HepG2 (cell line): Measurements from ENCODE around the gene UNG. TPM values are rescaled to one million over a fixed set of nuclear protein-coding genes. Genes with fewer than 3 reads are reported as not detected.
A peak's percentile ranks its signal among the peaks of the same experiment; 100 is the strongest.

Source experiments
- ASH2L ChIP-seq: fragments of 300-600, 200-600 bp; sonication (generic); IDR thresholded peaks from 2 replicates; pipeline ENCODE4 v1.7.0; 2017; ENCODE audit warnings: low read depth, mild to moderate bottlenecking, moderate library complexity, mixed read lengths, low read length; ENCODE audit not compliant: insufficient read length
- BCL6 ChIP-seq: IDR thresholded peaks from 2 replicates; pipeline ENCODE4 v1.6.1; 2016; ENCODE audit warnings: missing genetic modification reagents, missing compliant biosample characterization
- HMG20A ChIP-seq: IDR thresholded peaks from 2 replicates; pipeline ENCODE4 v1.6.1; 2016; ENCODE audit warnings: borderline replicate concordance
- HMGA1 ChIP-seq: sonication (generic); formaldehyde crosslinking; conservative IDR thresholded peaks from 2 replicates; pipeline ENCODE4 v1.4.0; 2020; ENCODE audit warnings: missing genetic modification reagents
- KAT7 ChIP-seq: IDR thresholded peaks from 2 replicates; pipeline ENCODE4 v1.6.1; 2018; ENCODE audit warnings: borderline replicate concordance, missing compliant biosample characterization
- KAT8 ChIP-seq: IDR thresholded peaks from 2 replicates; pipeline ENCODE4 v1.6.1; 2016; ENCODE audit warnings: missing genetic modification reagents, missing compliant biosample characterization
- KLF9 ChIP-seq: IDR thresholded peaks from 2 replicates; pipeline ENCODE4 v1.6.1; 2016; ENCODE audit warnings: low read depth
- SMAD9 ChIP-seq: sonication (generic); formaldehyde crosslinking; IDR thresholded peaks from 2 replicates; pipeline ENCODE4 v1.5.1; 2020; ENCODE audit warnings: mild to moderate bottlenecking, missing genetic modification reagents
- SNAI1 ChIP-seq: sonication (generic); formaldehyde crosslinking; IDR thresholded peaks from 2 replicates; pipeline ENCODE4 v1.5.0; 2020; ENCODE audit warnings: mild to moderate bottlenecking, missing genetic modification reagents, borderline replicate concordance
- SOX6 ChIP-seq, 2 experiments: fragments of 450-650 bp in 1 of 2; sonication (generic) in 1 of 2; formaldehyde crosslinking in 1 of 2; IDR thresholded peaks; 2 replicates each; pipeline versions ENCODE4 v1.4.0 to v1.6.1; 2017 to 2020; ENCODE audit warnings: antibody characterized with exemption in 1 of 2, mild to moderate bottlenecking in 1 of 2, missing genetic modification reagents in 1 of 2
- TOE1 ChIP-seq: sonication (generic); formaldehyde crosslinking; IDR thresholded peaks from 2 replicates; pipeline ENCODE4 v1.4.0; 2020; ENCODE audit warnings: mild to moderate bottlenecking, missing genetic modification reagents
- ZFP37 ChIP-seq: sonication (generic); formaldehyde crosslinking; IDR thresholded peaks from 2 replicates; pipeline ENCODE4 v1.4.0; 2020; ENCODE audit warnings: missing genetic modification reagents, borderline replicate concordance
- ZMYM4 ChIP-seq: sonication (generic); formaldehyde crosslinking; IDR thresholded peaks from 2 replicates; pipeline ENCODE4 v1.8.1; 2023; ENCODE audit warnings: mild to moderate bottlenecking, missing genetic modification reagents
- ZNF24 ChIP-seq: fragments of 450-650 bp; IDR thresholded peaks from 2 replicates; pipeline ENCODE4 v1.6.1; 2017; ENCODE audit warnings: antibody characterized with exemption, mild to moderate bottlenecking
- ZNF772 ChIP-seq: sonication (generic); formaldehyde crosslinking; IDR thresholded peaks from 2 replicates; pipeline ENCODE4 v1.5.0; 2020; ENCODE audit warnings: mild to moderate bottlenecking, missing genetic modification reagents
- ZNF775 ChIP-seq: sonication (generic); formaldehyde crosslinking; IDR thresholded peaks from 2 replicates; pipeline ENCODE4 v1.4.0; 2020; ENCODE audit warnings: missing genetic modification reagents, mild to moderate bottlenecking, moderate library complexity, borderline replicate concordance
- ZNF788 ChIP-seq: sonication (generic); formaldehyde crosslinking; IDR thresholded peaks from 2 replicates; pipeline ENCODE4 v1.5.0; 2020; ENCODE audit warnings: mild to moderate bottlenecking, missing genetic modification reagents, borderline replicate concordance
- ZSCAN30 ChIP-seq: sonication (generic); formaldehyde crosslinking; IDR thresholded peaks from 2 replicates; pipeline ENCODE4 v1.5.0; 2020; ENCODE audit warnings: mild to moderate bottlenecking, missing genetic modification reagents
- polyA plus RNA-seq, 8 experiments: library from polyadenylated mRNA; depleted of rRNA in 3 of 8; stranded (reverse) in 7 of 8; unstranded in 1 of 8; fragments of >200 nt; fragmentation: Illumina TruSeq in 4 of 8; extraction: Trizol in 4 of 8; gene quantifications; 2 replicates each; pipeline versions ENCODE4 v1.2.1 to v1.2.3, GENCODE V29; 2011 to 2016; ENCODE audit warnings: low read depth in 4 of 8, missing spikeins in 1 of 8, mixed read lengths in 1 of 8; ENCODE audit not compliant: insufficient read depth in 1 of 8
- total RNA-seq, 5 experiments: library from RNA; depleted of rRNA; stranded (reverse); fragments of >200 nt; fragmentation: Illumina TruSeq; extraction: Trizol; gene quantifications; 2 replicates each; pipeline ENCODE4 v1.2.3, GENCODE V29; 2016; ENCODE audit warnings: low read depth in 1 of 5
- TF ChIP-seq, protein P1 (sequence below): sonication (generic); formaldehyde crosslinking; IDR thresholded peaks from 2 replicates; pipeline ENCODE4 v1.4.0; 2020; ENCODE audit warnings: missing genetic modification reagents, borderline replicate concordance
- TF ChIP-seq, protein P2 (sequence below): IDR thresholded peaks from 2 replicates; pipeline ENCODE4 v1.6.1; 2016; ENCODE audit warnings: mild to moderate bottlenecking
- TF ChIP-seq, protein P3 (sequence below): sonication (generic); formaldehyde crosslinking; IDR thresholded peaks from 2 replicates; pipeline ENCODE4 v1.5.0; 2020; ENCODE audit warnings: missing genetic modification reagents
- TF ChIP-seq, protein P4 (sequence below): IDR thresholded peaks from 2 replicates; pipeline ENCODE4 v1.6.1; 2016; ENCODE audit warnings: mild to moderate bottlenecking, missing biosample characterization, missing genetic modification reagents
- TF ChIP-seq, protein P5 (sequence below): sonication (generic); formaldehyde crosslinking; IDR thresholded peaks from 2 replicates; pipeline ENCODE4 v1.5.1; 2020; ENCODE audit warnings: missing genetic modification reagents, mild to moderate bottlenecking, borderline replicate concordance

Gene UNG
- total and polyA plus RNA-seq, 2 of the 13 experiments (the other 11 are each of a cell fraction or from before 2014, with no cell fraction given), result 23.3 to 114 TPM

DNA sequence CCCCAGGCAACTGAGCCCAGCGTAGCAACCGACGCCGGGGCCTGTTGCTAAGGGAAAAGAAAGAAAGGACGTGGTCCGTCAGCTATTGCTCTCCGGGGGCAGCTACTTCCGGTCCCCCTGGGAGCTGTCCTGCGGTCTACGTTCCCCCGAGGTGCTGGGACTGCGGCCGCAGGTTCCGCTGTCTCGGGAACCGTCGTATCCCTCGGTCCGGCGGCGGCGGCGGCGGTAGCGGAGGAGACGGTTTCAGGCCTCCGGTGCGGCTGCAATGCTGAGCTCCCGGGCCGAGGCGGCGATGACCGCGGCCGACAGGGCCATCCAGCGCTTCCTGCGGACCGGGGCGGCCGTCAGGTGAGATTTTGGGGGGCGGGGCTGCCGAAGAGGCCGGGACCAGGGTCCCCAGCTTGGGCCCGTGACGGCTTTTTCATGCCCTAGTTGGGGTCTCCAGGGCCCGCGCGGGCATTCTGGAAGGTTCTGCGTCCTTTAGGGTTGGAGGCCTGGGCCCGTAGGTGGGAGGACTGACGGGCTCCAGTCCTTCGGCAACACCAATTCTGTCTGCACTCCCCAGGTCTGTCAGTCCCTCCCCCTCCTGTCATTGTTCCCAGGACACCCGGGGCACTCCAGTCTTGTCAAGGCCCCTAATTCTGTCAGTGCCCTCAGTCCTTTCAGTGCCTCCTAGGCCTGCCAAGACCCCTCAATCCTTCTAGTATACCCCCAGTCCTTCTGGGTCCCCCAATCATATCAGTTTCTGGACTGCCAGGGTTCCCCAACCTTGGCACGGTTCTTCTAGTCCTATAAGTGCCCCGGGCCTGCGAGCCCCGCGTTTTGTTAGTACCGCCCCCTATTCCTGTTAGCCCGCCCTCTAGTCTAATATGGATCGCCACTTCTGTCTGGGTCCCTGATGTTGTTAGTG lies 44.7 kb upstream of the UNG start, which contains the start of gene USP30 (continued):
- peak; percentile 94 for TF ChIP-seq ZMYM4
- TF ChIP-seq, protein P1, sequence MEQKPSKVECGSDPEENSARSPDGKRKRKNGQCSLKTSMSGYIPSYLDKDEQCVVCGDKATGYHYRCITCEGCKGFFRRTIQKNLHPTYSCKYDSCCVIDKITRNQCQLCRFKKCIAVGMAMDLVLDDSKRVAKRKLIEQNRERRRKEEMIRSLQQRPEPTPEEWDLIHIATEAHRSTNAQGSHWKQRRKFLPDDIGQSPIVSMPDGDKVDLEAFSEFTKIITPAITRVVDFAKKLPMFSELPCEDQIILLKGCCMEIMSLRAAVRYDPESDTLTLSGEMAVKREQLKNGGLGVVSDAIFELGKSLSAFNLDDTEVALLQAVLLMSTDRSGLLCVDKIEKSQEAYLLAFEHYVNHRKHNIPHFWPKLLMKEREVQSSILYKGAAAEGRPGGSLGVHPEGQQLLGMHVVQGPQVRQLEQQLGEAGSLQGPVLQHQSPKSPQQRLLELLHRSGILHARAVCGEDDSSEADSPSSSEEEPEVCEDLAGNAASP, result peak; percentile 77; the same call in 1 of the 2 replicates
- no peak for TF ChIP-seq HMGA1 (CRISPR knock-in tag)
- TF ChIP-seq KAT7 (CRISPR knock-in tag), result peak; percentile 93; the same call in 1 of the 2 replicates
- peak; percentile 72 for TF ChIP-seq ZNF24
- TF ChIP-seq KLF9, result peak; percentile 83; the same call in 1 of the 2 replicates
- TF ChIP-seq KAT8 (CRISPR knock-in tag), result peak; percentile 99
- TF ChIP-seq, protein P2, sequence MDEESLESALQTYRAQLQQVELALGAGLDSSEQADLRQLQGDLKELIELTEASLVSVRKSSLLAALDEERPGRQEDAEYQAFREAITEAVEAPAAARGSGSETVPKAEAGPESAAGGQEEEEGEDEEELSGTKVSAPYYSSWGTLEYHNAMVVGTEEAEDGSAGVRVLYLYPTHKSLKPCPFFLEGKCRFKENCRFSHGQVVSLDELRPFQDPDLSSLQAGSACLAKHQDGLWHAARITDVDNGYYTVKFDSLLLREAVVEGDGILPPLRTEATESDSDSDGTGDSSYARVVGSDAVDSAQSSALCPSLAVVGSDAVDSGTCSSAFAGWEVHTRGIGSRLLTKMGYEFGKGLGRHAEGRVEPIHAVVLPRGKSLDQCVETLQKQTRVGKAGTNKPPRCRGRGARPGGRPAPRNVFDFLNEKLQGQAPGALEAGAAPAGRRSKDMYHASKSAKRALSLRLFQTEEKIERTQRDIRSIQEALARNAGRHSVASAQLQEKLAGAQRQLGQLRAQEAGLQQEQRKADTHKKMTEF (CRISPR knock-in tag), result peak; percentile 94
- TF ChIP-seq TOE1 (CRISPR knock-in tag), result no peak
- no peak for TF ChIP-seq ZNF775 (CRISPR knock-in tag)
- TF ChIP-seq ZSCAN30 (CRISPR knock-in tag), result no peak
- TF ChIP-seq SNAI1 (CRISPR knock-in tag), result no peak
- TF ChIP-seq, protein P3, sequence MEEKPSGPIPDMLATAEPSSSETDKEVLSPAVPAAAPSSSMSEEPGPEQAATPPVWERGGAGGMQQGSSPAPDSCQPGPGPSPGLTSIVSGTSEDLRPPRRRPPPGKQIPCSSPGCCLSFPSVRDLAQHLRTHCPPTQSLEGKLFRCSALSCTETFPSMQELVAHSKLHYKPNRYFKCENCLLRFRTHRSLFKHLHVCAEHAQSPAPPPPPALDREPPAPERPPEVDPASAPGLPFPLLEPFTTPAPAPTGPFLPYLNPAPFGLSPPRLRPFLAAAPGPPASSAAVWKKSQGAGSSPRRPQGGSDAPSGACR (CRISPR knock-in tag), result peak; percentile 62; the same call in 1 of the 2 replicates
- TF ChIP-seq HMG20A (CRISPR knock-in tag), result no peak
- TF ChIP-seq, protein P4, sequence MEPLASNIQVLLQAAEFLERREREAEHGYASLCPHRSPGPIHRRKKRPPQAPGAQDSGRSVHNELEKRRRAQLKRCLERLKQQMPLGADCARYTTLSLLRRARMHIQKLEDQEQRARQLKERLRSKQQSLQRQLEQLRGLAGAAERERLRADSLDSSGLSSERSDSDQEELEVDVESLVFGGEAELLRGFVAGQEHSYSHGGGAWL, result no peak
- no peak for TF ChIP-seq SOX6 (IDR thresholded peaks at IDR 0.05)
- TF ChIP-seq SOX6 (CRISPR knock-in tag; IDR thresholded peaks at IDR 0.05), result peak; percentile 77
- TF ChIP-seq, protein P5, sequence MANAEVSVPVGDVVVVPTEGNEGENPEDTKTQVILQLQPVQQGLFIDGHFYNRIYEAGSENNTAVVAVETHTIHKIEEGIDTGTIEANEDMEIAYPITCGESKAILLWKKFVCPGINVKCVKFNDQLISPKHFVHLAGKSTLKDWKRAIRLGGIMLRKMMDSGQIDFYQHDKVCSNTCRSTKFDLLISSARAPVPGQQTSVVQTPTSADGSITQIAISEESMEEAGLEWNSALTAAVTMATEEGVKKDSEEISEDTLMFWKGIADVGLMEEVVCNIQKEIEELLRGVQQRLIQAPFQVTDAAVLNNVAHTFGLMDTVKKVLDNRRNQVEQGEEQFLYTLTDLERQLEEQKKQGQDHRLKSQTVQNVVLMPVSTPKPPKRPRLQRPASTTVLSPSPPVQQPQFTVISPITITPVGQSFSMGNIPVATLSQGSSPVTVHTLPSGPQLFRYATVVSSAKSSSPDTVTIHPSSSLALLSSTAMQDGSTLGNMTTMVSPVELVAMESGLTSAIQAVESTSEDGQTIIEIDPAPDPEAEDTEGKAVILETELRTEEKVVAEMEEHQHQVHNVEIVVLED, result peak; percentile 72
- TF ChIP-seq SMAD9 (CRISPR knock-in tag), result no peak
- TF ChIP-seq ASH2L, result peak; percentile 96
- peak; percentile 69 for TF ChIP-seq BCL6 (CRISPR knock-in tag)
- peak; percentile 82; the same call in 1 of the 2 replicates for TF ChIP-seq ZNF772 (CRISPR knock-in tag)
- peak; percentile 56; the same call in 1 of the 2 replicates for TF ChIP-seq ZFP37 (CRISPR knock-in tag)
- TF ChIP-seq ZNF788, result peak; percentile 97
